Inferior parietal cortex (tissue), 1 donor: Measurements from ENCODE around the gene CPNE7.
A peak's percentile ranks its signal among the peaks of the same experiment; 100 is the strongest.
"Not testable (repeated sequence)": the region's sequence is repeated elsewhere in the genome, so short reads cannot be mapped to it uniquely, and the experiment has no call there.

Experiments used
- DNase-seq: peaks from one replicate; pipeline ENCODE4 v3.0.0-alpha.2; 2016; ENCODE audit errors: extremely low spot score

Gene CPNE7

GRCh38 chr16:89583197-89583894 is 7.8 kb downstream of the CPNE7 start:
- no peak for DNase-seq

DNA sequence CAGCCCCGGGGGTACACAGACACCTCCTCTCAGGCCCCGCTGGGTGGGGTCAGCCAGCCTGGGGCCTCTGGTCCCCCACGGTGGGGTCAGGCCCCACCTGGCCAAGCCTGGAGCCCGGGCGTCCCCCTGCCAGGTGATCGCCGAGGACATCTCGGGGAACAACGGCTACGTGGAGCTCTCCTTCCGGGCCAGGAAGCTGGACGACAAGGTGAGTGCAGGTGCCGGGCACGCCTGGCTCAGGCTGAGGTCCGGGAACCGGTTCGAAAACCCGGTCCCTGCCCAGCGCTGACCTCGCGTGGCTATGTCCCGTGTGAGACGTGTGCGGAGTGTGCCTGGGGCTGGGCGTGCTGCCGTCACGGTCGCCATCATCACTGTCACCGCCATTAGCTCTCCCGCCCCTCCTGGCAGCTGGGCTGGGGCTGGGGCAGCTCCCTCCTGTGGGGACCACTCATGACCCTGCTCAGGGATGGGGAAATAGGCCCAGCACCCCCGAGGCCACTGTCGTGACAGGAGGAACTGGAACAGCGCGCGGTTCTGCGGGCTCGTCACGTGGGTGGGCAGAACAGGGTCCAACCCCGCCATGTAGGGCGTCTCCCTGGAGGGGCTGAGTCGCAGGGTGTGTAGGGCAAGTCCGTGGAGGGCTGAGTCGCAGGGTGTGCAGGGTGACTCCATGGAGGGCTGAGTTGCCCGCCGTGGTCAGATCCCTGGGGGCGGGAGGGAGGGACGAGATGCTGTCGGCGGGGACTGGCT is 8.5 kb downstream of the CPNE7 start:
- no peak for DNase-seq

DNA sequence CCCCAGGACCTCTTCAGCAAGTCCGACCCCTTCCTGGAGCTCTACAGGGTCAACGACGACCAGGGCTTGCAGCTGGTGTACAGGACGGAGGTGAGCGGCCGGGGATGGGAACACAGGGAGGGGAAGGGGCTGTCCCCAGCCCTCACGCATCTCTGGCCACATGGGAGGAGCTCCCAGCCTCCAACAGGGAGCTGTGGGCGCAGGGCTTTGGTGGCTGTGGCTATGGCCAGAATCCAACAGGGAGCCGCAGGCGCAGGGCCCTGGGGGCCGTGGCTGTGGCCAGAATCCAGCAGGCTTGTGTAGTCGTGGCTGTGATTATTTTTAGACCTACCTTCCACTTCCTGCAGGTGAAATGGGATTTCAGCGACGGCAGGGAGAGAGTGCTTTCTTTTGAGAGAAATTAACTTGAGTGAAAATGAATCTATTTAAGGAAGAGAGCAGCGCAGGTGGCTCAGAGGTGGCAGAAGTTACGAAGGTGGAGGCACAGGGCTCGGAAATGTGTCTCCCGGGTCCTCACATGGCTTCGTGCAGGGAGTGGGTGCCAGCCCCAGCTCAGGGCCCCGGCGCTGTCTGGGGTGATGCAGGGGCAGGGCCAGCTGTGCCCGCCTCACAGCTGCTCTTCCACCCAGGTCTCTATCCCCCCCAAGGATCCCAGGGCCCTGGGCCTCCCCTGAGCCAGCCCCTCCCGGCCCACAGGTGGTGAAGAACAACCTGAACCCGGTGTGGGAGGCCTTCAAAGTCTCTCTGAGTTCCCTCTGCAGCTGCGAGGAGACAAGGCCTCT is 9.4 kb downstream of the CPNE7 start:
- no peak for DNase-seq

DNA sequence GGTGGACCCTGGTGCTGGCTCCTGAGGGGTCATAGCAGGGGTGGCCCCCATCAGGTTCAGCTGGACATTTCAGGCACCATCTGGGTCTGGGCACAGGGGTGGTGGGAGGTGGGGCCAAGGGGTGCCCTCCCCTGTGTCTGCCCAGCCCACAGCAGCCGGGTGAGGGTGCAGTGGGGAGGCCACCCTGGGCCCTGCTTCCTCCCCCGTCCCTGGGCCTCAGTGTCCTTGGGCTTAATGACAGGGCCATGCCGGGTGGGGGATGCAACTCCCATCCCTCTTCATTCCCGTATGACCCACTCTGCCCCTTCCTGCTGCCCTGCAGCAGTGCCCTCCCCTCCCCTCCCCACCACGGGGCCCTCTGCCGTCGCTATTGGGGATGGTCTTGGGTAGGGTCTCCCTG is 10.7 kb downstream of the CPNE7 start:
- DNase-seq: no peak

DNA sequence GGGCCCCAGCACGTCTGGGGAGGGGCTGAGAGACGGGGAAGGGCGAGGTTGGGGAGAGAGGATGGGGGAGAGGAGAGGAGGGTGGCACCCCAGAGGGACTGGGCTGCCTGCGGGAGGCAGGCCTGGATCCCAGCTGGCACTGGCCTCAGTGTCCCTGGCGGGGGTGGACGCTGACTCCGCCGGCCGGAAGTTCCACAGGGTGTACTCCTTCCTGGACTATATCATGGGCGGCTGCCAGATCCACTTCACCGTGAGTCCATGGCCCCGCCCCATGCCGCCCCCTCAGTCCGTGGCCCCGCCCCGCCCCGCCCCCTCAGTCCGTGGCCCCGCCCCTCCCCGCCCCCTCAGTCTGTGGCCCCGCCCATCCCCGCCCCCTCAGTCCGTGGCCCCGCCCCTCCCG is 11.3 kb downstream of the CPNE7 start:
- no peak for DNase-seq

DNA sequence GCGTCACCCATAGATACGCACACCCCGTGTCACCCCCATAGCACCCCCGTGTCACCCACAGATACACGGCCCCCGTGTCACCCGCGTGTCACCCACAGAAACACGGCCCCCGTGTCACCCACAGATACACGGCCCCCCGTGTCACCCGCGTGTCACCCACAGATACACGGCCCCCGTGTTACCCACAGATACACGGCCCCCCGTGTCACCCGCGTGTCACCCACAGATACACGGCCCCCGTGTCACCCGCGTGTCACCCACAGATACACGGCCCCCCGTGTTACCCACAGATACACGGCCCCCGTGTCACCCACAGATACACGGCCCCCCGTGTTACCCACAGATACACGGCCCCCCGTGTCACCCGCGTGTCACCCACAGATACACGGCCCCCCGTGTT is 12.1 kb downstream of the CPNE7 start:
- not testable (repeated sequence) for DNase-seq

GRCh38 chr16:89588413-89589109 is 13.0 kb downstream of the CPNE7 start:
- DNase-seq: no peak

DNA sequence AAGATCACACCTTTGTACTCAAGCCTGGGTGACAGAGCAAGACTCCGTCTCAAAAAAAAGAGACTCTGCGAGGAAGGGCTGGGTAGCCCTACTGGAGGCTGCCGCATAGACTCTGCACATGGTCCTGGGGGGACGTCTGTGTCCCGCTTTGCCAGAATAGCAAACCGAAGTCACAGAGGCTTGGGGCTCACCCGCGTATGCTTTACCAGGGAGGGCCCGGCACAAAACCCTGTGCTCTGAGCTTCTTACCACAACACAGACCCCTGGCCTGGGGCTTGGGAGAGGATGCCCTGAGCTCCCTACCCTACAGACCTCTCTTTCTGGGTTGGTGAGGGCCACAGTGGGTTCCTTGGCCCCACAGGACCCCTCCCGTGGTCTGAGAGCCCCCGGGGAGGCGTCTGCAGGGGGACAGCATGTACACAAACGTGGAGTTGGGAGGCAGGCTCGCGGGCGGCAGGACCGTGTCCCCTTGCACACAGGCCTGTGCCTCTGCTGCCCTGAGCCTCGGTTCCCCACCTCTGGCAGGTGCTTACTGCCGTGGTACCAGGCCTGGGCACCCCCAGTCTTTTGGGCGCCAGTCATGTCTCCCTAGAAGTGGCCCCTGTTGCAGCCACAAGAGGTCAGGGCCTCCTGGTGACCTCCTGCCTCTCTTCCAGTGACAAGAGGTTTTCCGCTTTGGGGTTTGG is 13.8 kb downstream of the CPNE7 start:
- DNase-seq: no peak

- no peak for DNase-seq
These were observed 18.3 kb downstream of the CPNE7 start for GRCh38 chr16:89593841-89594240.

DNA sequence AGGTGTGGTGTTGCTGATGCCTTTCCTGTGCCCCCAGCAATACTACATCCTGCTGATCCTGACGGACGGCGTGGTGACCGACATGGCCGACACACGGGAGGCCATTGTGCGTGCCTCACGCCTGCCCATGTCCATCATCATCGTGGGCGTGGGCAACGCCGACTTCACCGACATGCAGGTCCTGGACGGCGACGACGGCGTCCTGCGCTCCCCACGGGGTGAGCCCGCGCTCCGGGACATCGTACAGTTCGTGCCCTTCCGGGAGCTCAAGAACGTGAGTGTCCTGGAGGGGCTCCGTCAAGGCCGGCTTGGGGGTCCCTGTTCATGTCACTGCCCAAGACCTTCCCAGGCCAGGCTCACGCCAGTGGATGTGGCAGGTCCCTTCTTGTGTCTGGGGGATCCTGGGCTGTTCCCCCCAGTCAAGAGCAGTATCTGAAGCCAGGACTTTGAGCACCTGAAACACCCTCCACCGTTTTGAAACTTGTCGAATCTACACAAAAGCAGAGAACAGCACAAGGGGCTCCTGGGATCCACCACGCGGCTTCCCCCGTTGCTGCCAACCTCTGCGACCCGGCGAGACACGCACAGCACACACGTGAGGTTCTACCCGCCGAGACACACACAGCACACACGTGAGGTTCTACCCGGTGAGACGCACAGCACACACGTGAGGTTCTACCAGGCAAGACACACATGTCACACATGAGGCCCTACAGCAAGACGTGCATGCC is 19.9 kb downstream of the CPNE7 start:
- no peak for DNase-seq

GRCh38 chr16:89596061-89596689 is 20.6 kb downstream of the CPNE7 start:
- DNase-seq: no peak

DNA sequence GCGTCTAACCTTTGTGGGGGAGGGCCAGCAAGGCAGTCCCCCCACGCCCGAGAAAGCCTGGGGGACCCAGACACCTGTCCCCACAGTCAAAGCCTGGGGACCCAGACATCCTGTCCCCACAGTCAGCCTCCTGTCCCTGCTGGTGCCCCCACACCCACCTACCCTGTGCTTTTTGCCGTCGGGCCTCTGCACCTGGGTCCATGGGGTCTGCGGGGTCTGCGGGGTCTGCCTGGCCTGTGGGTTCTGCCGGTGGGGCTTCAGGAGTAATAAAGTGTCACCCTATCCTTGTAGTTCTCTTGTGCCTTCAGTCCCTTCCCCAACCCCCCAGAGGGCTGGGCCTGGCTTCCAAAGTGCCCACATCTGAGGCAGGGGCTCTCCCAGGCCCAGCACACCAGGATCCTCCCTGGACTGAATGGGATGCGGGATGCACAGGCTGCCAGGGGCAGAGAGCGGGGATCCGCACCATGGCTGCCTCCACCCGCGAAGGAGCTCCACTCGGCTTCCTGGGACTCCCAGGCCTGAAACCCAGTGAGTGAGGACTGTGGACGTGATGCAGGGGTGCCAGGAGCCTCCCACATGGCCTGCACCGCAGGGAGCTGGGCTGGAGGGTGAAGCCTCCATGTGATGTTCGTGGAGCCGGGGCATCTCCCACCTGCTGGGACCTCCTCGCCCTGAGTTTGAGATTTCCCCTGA is 21.5 kb downstream of the CPNE7 start:
- no peak for DNase-seq

GRCh38 chr16:89598199-89598598 is 22.6 kb downstream of the CPNE7 start:
- DNase-seq: no peak

DNA sequence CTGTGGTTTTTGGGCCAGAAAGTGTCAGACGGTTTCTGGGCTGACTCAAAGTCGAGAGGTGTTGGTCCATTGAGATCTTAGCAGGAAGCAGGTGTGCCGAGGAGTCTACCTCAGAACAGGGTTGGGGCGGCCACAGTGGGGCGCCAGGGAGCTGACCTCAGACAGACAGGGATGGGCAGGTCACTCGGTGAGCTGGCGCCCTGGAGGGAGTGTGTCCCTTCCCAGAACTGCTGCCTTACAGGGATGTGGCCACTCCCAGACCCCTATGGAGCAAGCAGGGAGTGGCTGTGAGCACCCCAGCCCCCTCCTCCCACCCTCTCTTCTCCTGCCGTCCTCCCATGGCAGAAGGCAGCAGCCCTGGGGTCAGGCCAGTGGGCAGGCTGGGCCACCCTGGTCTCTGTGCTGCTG is 23.9 kb downstream of the CPNE7 start:
- DNase-seq: no peak

DNA sequence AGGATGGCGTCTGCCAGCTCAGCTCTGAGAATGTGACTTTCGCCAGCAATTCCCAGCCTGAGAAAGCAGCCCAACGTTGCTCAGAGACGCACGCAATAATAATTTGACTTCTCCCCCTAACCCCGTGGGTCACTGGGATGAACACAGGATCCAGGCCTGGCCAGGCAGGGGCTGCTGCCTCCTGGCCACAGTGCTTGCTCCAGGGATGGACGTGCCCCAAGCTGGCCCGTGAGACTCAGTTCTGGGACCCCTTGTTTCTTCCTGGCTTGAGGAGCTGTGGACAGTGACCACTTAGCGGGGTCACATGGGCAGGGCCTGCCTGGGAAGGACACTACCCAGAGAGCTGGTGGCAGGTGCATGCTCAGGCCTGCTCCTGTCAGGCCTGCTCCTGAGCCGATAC is 24.3 kb downstream of the CPNE7 start:
- no peak for DNase-seq

DNA sequence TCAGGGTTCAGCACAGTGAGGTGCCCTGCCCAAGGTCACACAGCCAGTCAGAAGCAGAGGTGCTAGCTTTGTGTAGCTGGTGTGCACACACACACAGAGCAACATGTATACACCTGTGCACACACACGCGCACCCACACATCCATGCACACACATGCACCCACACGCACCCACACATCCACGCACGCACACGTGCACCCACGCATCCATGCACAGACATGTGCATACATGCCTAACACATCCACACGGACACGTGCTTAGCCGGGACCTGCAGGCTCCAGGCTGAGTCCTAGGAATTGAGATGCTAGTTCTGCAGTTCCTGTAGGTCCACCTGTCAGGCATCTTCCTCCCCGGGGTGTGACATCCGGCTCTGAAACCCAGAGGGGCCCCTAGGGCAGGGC is 24.9 kb downstream of the CPNE7 start:
- no peak for DNase-seq

DNA sequence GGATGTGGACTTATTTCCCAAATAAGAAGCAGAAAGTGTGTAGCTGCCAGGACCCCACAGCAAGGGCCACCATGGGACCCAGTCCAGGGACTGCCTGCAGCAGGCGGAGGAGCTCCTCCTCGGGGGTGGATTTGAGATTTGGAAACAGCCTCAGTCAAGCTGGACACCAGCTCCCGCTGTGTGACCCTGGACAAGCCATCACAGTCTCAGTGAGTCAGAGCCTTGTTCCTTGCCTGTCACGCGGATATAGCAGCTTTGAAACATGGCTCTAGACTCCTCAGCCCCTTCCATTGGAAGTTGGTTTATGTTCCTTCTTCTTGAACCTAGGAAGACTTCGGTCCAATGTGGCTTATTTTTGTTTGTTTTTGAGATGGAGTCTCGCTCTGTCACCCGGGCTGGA is 25.4 kb downstream of the CPNE7 start:
- DNase-seq: no peak

DNA sequence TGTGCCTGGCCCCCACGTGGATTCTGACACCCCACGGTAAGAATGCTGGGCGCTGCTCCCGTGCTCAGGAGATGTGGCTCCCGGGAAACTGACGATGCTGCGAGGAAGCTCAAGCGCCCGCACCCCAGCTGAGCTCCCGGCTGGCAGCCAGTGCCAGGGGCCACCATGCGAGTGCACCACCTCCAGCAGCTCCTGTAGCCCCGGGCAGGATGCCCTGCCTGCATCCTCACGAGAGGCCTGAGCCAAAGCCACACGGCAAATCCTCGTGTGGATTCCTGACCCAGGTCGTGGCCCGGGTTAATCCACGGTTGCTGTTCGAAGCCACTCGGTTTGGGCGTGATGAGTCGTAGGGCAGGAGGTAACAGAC is 26.3 kb downstream of the CPNE7 start:
- no peak for DNase-seq

- peak; percentile 21 for DNase-seq
These were observed 26.9 kb downstream of the CPNE7 start for GRCh38 chr16:89602273-89602951.
